ENCODE results near the gene ARHGAP29. TPM values are rescaled to one million over a fixed set of nuclear protein-coding genes. Genes with fewer than 3 reads are reported as not detected.
A peak's percentile ranks its signal among the peaks of the same experiment; 100 is the strongest.

ARHGAP29 gene, protein sequence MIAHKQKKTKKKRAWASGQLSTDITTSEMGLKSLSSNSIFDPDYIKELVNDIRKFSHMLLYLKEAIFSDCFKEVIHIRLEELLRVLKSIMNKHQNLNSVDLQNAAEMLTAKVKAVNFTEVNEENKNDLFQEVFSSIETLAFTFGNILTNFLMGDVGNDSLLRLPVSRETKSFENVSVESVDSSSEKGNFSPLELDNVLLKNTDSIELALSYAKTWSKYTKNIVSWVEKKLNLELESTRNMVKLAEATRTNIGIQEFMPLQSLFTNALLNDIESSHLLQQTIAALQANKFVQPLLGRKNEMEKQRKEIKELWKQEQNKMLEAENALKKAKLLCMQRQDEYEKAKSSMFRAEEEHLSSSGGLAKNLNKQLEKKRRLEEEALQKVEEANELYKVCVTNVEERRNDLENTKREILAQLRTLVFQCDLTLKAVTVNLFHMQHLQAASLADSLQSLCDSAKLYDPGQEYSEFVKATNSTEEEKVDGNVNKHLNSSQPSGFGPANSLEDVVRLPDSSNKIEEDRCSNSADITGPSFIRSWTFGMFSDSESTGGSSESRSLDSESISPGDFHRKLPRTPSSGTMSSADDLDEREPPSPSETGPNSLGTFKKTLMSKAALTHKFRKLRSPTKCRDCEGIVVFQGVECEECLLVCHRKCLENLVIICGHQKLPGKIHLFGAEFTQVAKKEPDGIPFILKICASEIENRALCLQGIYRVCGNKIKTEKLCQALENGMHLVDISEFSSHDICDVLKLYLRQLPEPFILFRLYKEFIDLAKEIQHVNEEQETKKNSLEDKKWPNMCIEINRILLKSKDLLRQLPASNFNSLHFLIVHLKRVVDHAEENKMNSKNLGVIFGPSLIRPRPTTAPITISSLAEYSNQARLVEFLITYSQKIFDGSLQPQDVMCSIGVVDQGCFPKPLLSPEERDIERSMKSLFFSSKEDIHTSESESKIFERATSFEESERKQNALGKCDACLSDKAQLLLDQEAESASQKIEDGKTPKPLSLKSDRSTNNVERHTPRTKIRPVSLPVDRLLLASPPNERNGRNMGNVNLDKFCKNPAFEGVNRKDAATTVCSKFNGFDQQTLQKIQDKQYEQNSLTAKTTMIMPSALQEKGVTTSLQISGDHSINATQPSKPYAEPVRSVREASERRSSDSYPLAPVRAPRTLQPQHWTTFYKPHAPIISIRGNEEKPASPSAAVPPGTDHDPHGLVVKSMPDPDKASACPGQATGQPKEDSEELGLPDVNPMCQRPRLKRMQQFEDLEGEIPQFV
- 1 to 10 TPM in 3 of 4 donors, under 1 TPM in 1; 0.22 to 7.0 (median 3.6) TPM for polyA plus RNA-seq
- long read RNA-seq, donor 1 = 0 reads
- long read RNA-seq, donor 2, partial matches to known transcripts = 0 of 1 reads
- long read RNA-seq, donor 2, other reads (novel, unspliced or antisense) = 0 of 1 reads
- long read RNA-seq, donor 3 = 0 reads
- long read RNA-seq, donor 4 = 0 reads
- long read RNA-seq, donor 5 = 0 reads
- long read RNA-seq, donor 6 = 0 reads
- long read RNA-seq, donor 7 = 0 reads
- long read RNA-seq, donor 8, full-length matches to known transcripts = 1 of 1 reads
- long read RNA-seq, donor 8, partial matches to known transcripts = 0 of 1 reads
- long read RNA-seq, donor 8, other reads (novel, unspliced or antisense) = 0 of 1 reads
- long read RNA-seq, donor 9, partial matches to known transcripts = 0 of 1 reads
- long read RNA-seq, donor 9, other reads (novel, unspliced or antisense) = 0 of 1 reads
- long read RNA-seq, donor 10 = 0 reads

GRCh38 chr1:94237291-94238226 lies at the start of gene ARHGAP29:
ARHGAP29 (minus strand) TSS chr1:94237584; CDS start chr1:94231611, 5,973 bp downstream.
- Histone ChIP-seq H3K4me3 (ENCODE audit: low read depth in 1 of 3, low read length in 3 of 3) (peak within 1 kb of the TSS; percentile 48 to 64 (median 55)), H3K4me1 (ENCODE audit: control insufficient read depth in 3 of 3, insufficient read depth in 2 of 3, low read depth in 1 of 3, low read length in 2 of 3) (peaks cover 0 to 8% (median 0%) of the 10 kb centered on the region in 3 donors), H3K27ac (ENCODE audit: low read depth in 1 of 3, low read length in 2 of 3) (peak within 1 kb of the TSS; percentile 13 to 82 (median 48)), H3K36me3 (ENCODE audit: control insufficient read depth in 3 of 3, insufficient read depth in 2 of 3, low read depth in 1 of 3, low read length in 3 of 3) (no peaks in the 10 kb centered on the region), H3K27me3 (ENCODE audit: control insufficient read depth in 3 of 3, insufficient read depth in 3 of 3, low read length in 3 of 3) (peaks cover 2 to 43% (median 8%) of the 10 kb centered on the region in 3 donors), H3K9me3 (ENCODE audit: control insufficient read depth in 2 of 2, insufficient read depth in 1 of 2, low read depth in 1 of 2, low read length in 1 of 2) (no peaks in the 10 kb centered on the region)
- DNase-seq (peak; percentile 77 to 93), FAIRE-seq (no peak)
- 5 to 7% (median 6%) methylated on average over 68 to 88 of the region's 88 CpGs for WGBS, 3 donors

DNA sequence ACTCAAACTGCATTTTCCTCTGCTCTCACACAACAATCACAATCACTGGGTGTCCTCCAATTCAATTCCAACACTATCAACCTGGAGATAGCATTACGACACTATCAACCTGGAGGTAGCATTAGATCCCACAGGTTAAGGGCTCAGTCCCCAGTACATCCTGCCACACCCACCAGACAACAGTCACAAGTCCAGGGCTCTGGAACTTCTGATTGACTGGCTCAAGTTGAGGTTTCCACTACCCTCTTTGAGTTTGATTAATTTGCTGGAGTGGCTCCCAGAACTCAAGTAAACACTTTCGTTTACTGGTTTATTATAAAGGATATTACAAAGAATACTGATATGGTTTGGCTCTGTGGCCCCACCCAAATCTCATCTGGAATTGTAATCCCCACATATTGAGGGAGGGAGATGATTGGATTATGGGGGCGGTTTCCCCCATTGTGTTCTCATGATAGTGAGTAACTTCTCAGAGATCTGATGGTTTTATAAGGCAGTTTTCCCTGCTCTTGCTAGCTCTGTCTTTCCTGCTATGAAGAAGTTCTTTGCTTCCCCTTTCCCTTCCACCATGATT lies 49.6 kb upstream of the ARHGAP29 start:
- no peak overlapping the region for H3K27ac ChIP-seq (ENCODE audit: low read depth in 1 of 3, low read length in 2 of 3)
- no peak for FAIRE-seq
- no peaks in the 10 kb centered on the region for H3K9me3 ChIP-seq (ENCODE audit: control insufficient read depth in 2 of 2, insufficient read depth in 1 of 2, low read depth in 1 of 2, low read length in 1 of 2)
- no peaks in the 10 kb centered on the region for H3K36me3 ChIP-seq (ENCODE audit: control insufficient read depth in 3 of 3, insufficient read depth in 2 of 3, low read depth in 1 of 3, low read length in 3 of 3)
- peak in 1 of 2 donors; percentile 62 for DNase-seq
- H3K27me3 ChIP-seq (ENCODE audit: control insufficient read depth in 3 of 3, insufficient read depth in 3 of 3, low read length in 3 of 3) = peaks cover 0 to 2% (median 2%) of the 10 kb centered on the region in 3 donors
- H3K4me1 ChIP-seq (ENCODE audit: control insufficient read depth in 3 of 3, insufficient read depth in 2 of 3, low read depth in 1 of 3, low read length in 2 of 3) = peaks cover 3 to 5% (median 3%) of the 10 kb centered on the region in 3 donors
- WGBS, 3 donors = 13 to 46% (median 25%) methylated on average over 3 of the region's 3 CpGs
- H3K4me3 ChIP-seq (ENCODE audit: low read depth in 1 of 3, low read length in 3 of 3) = no peak overlapping the region

DNA sequence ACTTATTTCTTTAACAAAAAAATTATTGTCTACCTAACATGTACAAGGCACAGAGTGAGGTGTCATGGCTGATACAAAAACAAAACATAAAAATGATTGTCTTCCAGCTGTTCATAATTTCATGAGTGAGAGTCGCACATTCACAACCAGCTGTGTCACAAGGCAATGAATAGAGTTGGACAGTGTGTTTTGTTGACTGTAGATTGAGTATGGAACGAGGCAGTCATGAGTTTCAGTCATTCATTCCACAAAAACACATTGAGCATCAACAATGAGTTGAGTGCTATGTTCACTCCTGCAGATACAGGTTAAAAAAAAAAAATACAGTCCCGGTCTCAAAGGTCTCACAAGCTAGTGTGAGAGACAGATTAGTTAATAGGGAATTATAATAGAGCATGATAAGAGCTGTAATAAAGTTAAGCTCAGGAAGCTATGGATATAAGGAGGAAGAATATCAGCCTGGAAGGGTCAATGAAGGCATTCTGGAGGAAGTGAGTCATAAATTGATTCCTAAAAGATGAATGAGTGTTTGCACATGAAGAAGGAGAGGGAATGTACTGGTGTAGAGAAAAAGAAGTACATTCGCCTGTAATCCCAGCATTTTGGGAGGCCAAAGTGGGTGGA lies 47.8 kb upstream of the ARHGAP29 start:
- FAIRE-seq = no peak
- H3K9me3 ChIP-seq (ENCODE audit: control insufficient read depth in 2 of 2, insufficient read depth in 1 of 2, low read depth in 1 of 2, low read length in 1 of 2) = no peaks in the 10 kb centered on the region
- 14 to 45% (median 32%) methylated on average over 4 of the region's 4 CpGs for WGBS, 3 donors

GRCh38 chr1:94284476-94284875 lies 47.1 kb upstream of the ARHGAP29 start:
- DNase-seq (no peak), FAIRE-seq (no peak)
- WGBS, 3 donors = 46 to 49% (median 47%) methylated on average over 2 of the region's 2 CpGs
- H3K4me1 ChIP-seq (ENCODE audit: control insufficient read depth in 3 of 3, insufficient read depth in 2 of 3, low read depth in 1 of 3, low read length in 2 of 3) = peaks cover 3 to 5% (median 3%) of the 10 kb centered on the region in 3 donors
- no peaks in the 10 kb centered on the region for H3K9me3 ChIP-seq (ENCODE audit: control insufficient read depth in 2 of 2, insufficient read depth in 1 of 2, low read depth in 1 of 2, low read length in 1 of 2)
- no peaks in the 10 kb centered on the region for H3K36me3 ChIP-seq (ENCODE audit: control insufficient read depth in 3 of 3, insufficient read depth in 2 of 3, low read depth in 1 of 3, low read length in 3 of 3)
- H3K4me3 ChIP-seq (ENCODE audit: low read depth in 1 of 3, low read length in 3 of 3) = no peak overlapping the region
- no peak overlapping the region for H3K27ac ChIP-seq (ENCODE audit: low read depth in 1 of 3, low read length in 2 of 3)
- H3K27me3 ChIP-seq (ENCODE audit: control insufficient read depth in 3 of 3, insufficient read depth in 3 of 3, low read length in 3 of 3) = peaks cover 0 to 2% (median 2%) of the 10 kb centered on the region in 3 donors

More for the DNA sequence above, 47.8 kb upstream of the ARHGAP29 start:
- Histone ChIP-seq H3K27ac (ENCODE audit: low read depth in 1 of 3, low read length in 2 of 3) (no peak overlapping the region), H3K4me3 (ENCODE audit: low read depth in 1 of 3, low read length in 3 of 3) (no peak overlapping the region), H3K36me3 (ENCODE audit: control insufficient read depth in 3 of 3, insufficient read depth in 2 of 3, low read depth in 1 of 3, low read length in 3 of 3) (no peaks in the 10 kb centered on the region), H3K27me3 (ENCODE audit: control insufficient read depth in 3 of 3, insufficient read depth in 3 of 3, low read length in 3 of 3) (peaks cover 0 to 2% (median 2%) of the 10 kb centered on the region in 3 donors), H3K4me1 (ENCODE audit: control insufficient read depth in 3 of 3, insufficient read depth in 2 of 3, low read depth in 1 of 3, low read length in 2 of 3) (peaks cover 3 to 5% (median 3%) of the 10 kb centered on the region in 3 donors)
- DNase-seq = peak; percentile 53 to 90

- H3K27me3 ChIP-seq (ENCODE audit: control insufficient read depth in 3 of 3, insufficient read depth in 3 of 3, low read length in 3 of 3) = peaks cover 0 to 2% (median 2%) of the 10 kb centered on the region in 3 donors
- 85 to 88% (median 87%) methylated on average over 1 of the region's 1 CpG for WGBS, 3 donors
- H3K9me3 ChIP-seq (ENCODE audit: control insufficient read depth in 2 of 2, insufficient read depth in 1 of 2, low read depth in 1 of 2, low read length in 1 of 2) = no peaks in the 10 kb centered on the region
Observed at GRCh38 chr1:94283462-94283861, 46.1 kb upstream of the ARHGAP29 start.

DNA sequence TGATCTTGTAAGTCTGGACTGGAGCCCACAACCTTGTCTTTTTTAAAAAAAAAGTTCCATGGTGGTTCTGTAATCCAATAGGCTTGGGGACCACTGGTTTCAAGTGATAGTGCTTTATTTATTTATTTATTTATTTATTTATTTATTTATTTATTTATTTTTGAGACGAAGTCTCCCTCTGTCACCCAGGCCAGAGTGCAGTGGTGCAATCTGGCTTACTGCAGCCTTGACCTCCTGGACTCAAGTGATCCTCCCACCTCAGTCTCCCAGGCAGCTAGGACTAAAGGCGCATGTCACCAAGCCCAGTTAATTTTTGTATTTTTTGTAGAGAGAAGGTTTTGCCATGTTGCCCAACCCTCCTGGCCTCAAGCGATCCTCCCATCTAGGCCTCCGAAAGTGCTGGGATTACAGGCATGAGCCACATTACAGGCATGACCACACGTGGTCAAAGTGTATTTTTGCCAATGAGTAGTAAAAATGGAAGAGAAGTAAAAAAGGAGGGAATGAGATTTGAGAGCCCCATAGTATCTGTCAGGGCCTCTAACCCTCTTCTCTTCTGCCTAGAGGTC lies 44.8 kb upstream of the ARHGAP29 start:
- no peak overlapping the region for H3K4me3 ChIP-seq (ENCODE audit: low read depth in 1 of 3, low read length in 3 of 3)
- H3K4me1 ChIP-seq (ENCODE audit: control insufficient read depth in 3 of 3, insufficient read depth in 2 of 3, low read depth in 1 of 3, low read length in 2 of 3) = peaks cover 3 to 5% (median 3%) of the 10 kb centered on the region in 3 donors
- FAIRE-seq (no peak), DNase-seq (no peak)
- WGBS, 3 donors = 78 to 86% (median 78%) methylated on average over 5 of the region's 5 CpGs
- H3K9me3 ChIP-seq (ENCODE audit: control insufficient read depth in 2 of 2, insufficient read depth in 1 of 2, low read depth in 1 of 2, low read length in 1 of 2) = no peaks in the 10 kb centered on the region
- H3K36me3 ChIP-seq (ENCODE audit: control insufficient read depth in 3 of 3, insufficient read depth in 2 of 3, low read depth in 1 of 3, low read length in 3 of 3) = no peaks in the 10 kb centered on the region
- H3K27me3 ChIP-seq (ENCODE audit: control insufficient read depth in 3 of 3, insufficient read depth in 3 of 3, low read length in 3 of 3) = peaks cover 0 to 2% (median 2%) of the 10 kb centered on the region in 3 donors
- H3K27ac ChIP-seq (ENCODE audit: low read depth in 1 of 3, low read length in 2 of 3) = no peak overlapping the region

More at GRCh38 chr1:94283462-94283861, 46.1 kb upstream of the ARHGAP29 start:
- Histone ChIP-seq H3K27ac (ENCODE audit: low read depth in 1 of 3, low read length in 2 of 3) (no peak overlapping the region), H3K4me3 (ENCODE audit: low read depth in 1 of 3, low read length in 3 of 3) (no peak overlapping the region), H3K4me1 (ENCODE audit: control insufficient read depth in 3 of 3, insufficient read depth in 2 of 3, low read depth in 1 of 3, low read length in 2 of 3) (peaks cover 3 to 5% (median 3%) of the 10 kb centered on the region in 3 donors), H3K36me3 (ENCODE audit: control insufficient read depth in 3 of 3, insufficient read depth in 2 of 3, low read depth in 1 of 3, low read length in 3 of 3) (no peaks in the 10 kb centered on the region)
- no peak for FAIRE-seq
- no peak for DNase-seq
